ENCODE measurements around the gene NCAM1.

The NCAM1 gene

GRCh38 chr11:113168354-113169342, 207.4 kb downstream of the NCAM1 start:
- DNase-seq (ENCODE audit: low spot score): no peak

GRCh38 chr11:113172382-113172951, 211.2 kb downstream of the NCAM1 start:
- DNase-seq (ENCODE audit: low spot score): no peak

GRCh38 chr11:113173126-113173525, 211.9 kb downstream of the NCAM1 start:
- no peak for DNase-seq (ENCODE audit: low spot score)

GRCh38 chr11:113174882-113175281, 213.7 kb downstream of the NCAM1 start:
- DNase-seq (ENCODE audit: low spot score): no peak

DNA sequence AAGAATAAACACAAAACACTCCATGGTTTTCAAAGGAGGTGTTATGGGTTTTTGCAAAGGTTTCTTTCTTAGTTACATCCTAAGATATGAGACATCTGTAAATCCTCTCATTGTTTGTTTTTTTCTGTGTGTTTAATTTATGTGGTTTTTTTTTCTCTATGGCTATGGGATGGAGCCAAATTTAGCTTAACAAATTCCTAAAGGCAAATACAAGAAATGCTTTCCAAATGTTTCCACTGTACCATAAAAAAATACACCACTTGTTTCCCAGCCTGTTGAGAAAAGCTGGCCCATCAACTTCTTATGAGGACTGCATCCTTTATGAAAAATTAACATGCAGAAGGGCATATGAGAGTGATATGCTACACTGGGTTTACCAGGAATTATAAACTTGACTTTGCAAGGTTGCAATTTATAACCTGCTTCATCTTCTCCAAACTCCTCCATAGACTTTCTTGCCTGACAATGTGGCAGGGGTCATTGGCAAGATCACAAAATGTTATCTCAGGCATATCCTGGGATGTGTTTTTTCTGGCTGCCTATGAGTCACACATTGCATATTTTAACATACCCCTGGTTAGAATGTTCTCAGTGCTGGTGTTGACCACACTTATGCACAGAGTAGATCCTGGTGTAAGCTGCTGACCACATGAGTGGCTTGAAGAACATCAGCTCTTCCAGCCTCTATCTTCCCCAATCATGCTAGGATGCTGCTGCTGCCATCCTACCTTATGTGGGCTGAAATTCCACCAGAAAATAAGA, 215.6 kb downstream of the NCAM1 start:
- DNase-seq (ENCODE audit: low spot score): no peak

GRCh38 chr11:113177671-113178070, 216.5 kb downstream of the NCAM1 start:
- no peak for DNase-seq (ENCODE audit: low spot score)

GRCh38 chr11:113178381-113179070, 217.3 kb downstream of the NCAM1 start:
- no peak for DNase-seq (ENCODE audit: low spot score)

GRCh38 chr11:113179181-113179704, 218.0 kb downstream of the NCAM1 start:
- DNase-seq (ENCODE audit: low spot score): no peak

DNA sequence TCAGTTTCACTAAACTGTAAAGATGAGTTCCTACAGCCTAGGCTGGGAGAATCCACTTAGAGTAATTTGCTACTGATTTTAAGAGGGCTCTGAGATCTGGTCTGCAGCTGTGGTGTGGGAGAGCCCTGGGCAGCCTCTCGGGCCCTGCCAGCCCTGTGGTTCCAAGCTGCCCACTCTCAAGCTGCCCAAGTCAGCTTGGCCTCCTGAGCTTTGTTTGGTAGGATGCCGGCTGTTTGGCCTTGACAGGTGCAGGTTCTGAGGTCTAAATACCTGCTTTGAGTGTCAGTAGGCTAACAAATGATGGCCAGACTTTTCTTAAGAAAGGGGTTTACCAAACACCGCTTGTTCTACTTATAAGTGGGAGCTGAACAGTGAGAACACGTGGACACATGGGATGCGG, 219.9 kb downstream of the NCAM1 start:
- DNase-seq (ENCODE audit: low spot score): no peak

- DNase-seq (ENCODE audit: low spot score): no peak
Measured at GRCh38 chr11:113182288-113182687, 221.1 kb downstream of the NCAM1 start.

GRCh38 chr11:113184498-113184897, 223.3 kb downstream of the NCAM1 start:
- no peak for DNase-seq (ENCODE audit: low spot score)

GRCh38 chr11:113188371-113188834, 227.2 kb downstream of the NCAM1 start:
- DNase-seq (ENCODE audit: low spot score): no peak

GRCh38 chr11:113189909-113190667, 228.9 kb downstream of the NCAM1 start:
- DNase-seq (ENCODE audit: low spot score): peak; percentile 4

DNA sequence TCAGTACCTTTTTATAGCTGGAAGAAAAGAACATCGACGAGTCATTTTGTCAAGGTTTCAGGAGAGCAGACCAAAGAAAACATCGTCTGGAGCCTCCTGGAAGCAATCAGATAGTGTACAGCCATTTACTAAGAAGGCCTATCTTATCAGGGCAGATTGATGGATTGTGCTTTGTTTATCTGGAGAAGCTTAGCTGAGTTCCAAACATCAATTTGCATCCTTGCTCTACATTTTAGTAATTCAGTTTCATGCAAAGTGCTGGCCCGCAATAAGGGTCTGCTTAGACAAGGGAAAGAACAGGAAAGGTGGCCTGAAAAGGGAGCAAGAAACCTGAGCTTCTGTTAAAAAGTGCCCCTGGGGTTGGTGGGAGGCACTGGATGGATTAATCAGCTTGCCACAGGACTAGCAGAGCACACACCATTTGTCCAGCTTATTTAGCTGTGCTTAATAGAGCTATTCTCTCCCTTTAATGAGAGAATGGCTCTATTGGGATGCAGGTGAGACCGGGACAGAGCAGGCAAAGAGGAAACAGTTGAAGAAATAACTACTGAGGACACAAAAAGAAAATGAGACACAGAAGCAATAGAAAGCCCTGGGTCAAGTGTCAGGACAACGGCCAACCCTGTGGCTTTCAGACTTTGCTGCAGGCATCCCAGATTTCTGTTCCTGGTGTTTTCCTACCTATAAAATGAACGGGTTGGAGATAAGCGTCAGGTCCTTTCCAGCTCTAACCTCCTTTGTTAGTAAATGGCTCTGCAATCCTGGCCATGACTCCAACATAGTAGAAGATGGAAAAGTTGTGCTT, 231.1 kb downstream of the NCAM1 start:
- DNase-seq (ENCODE audit: low spot score): no peak

- DNase-seq (ENCODE audit: low spot score): no peak
Measured at GRCh38 chr11:113193016-113193415, 231.8 kb downstream of the NCAM1 start.

DNA sequence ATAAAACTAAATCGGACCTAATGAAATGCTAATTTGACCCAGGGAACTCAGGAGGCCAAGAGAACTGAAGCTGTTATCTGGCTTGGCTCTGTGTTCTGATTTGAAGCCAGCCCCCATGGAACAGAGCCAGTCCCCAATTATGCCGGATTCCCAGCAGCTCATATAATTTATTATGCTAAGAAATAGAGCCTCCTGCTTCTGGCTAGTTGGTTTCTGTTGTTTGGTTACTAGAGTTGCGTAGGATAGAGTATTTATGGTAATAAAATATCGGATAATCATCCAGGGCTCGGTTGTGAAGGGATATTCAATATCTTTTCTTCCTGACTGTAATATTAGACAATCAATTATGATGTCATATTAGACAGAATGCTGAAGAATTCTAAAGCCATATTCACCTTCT, 232.7 kb downstream of the NCAM1 start:
- DNase-seq (ENCODE audit: low spot score): no peak

GRCh38 chr11:113195728-113196127, 234.5 kb downstream of the NCAM1 start:
- no peak for DNase-seq (ENCODE audit: low spot score)

DNA sequence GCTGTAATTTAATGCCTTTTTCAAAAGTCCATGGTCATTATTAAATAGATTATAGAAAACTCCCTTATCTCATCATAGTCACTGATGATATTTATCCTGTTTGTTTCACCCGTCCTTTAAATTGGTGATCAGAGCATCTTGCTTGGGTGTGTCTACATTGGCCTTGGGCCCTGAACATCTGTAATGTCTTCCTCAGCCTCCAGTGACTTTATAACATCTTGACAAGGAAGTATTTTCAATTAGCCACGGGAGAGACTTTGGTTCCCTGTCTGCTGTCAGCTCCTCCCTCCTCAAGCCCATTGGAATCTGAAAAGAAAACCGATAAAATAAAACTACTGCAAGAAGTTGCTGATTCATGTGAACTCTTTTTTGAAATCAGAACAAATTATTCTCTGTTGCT, 236.2 kb downstream of the NCAM1 start:
- DNase-seq (ENCODE audit: low spot score): no peak

- no peak for DNase-seq (ENCODE audit: low spot score)
Measured at GRCh38 chr11:113198972-113199661, 237.9 kb downstream of the NCAM1 start.
